GM21528 (cell line): ENCODE results near the gene SRXN1.
"Not testable (repeated sequence)": the region's sequence is repeated elsewhere in the genome, so short reads cannot be mapped to it uniquely, and the experiment has no call there.

Experiments used
- ATAC-seq: cut with Tn5 transposase; IDR thresholded peaks from one replicate; pipeline ENCODE4 v1.9.1; 2021; ENCODE audit warnings: mild to moderate bottlenecking, moderate library complexity; ENCODE audit not compliant: unreplicated experiment, low FRiP score

SRXN1 gene

GRCh38 chr20:653110-653589, at the start of gene SRXN1:
Gene SRXN1, minus strand, starts transcription at chr20:653200. Its CDS starts 15 bp downstream, at chr20:653185.
- peak; percentile 84 for ATAC-seq

DNA sequence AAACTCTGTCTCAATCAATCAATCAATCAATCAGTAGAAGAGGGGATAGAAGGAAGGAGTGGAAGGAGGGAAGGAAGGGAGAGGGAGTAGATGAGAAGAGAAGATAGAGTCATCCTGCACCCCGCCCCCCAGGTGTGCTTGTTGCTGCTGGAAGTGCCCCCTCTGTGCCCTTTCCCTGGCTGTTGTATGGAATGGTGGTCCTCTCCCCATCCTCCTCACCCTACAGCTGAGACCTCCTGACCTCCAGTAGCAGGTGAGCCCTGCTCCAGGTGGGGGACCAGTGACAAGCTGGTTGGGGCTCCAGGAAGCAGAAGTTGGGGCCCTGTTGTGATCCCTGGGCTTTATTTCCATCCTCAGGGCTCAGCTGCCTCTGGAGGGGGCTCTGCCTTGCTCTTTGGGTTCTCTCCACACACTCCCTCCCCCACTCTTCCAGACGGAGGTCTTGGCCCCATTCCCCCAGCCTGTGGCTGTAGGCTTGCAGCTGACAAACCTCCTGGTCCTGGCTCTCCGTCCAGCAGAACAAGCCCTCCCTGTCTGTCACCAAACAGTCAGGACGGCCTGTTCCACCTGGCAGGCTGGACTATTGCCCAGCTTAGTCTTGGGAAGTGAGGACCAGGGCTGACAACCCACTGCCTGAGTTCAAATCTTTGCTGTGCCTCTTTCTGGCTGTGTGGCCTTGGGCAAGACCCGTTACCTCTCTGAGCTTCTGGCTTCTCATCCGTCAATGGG, 48.6 kb upstream of the SRXN1 start:
- no peak for ATAC-seq

- ATAC-seq: no peak
These were observed 46.9 kb upstream of the SRXN1 start for GRCh38 chr20:699811-700338.

DNA sequence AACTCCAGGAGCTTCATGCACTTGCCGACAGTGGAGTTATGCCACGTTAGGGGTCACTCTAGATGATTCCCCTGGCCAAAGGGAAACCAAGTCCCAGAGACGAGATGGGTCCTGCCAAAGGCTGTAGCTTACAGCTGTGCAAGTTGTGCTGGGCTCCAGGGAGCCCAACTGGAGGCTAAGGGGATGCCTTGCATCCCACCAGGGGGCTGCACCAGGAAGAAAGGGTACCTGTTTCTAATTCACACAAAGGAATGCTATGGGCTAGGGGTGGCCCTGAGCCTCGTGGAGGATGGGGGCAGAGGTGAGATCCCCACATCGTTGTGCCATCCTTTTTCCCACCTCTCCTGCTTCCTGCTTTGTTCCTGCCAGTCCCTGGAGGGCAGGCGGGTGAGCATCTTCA, 46.3 kb upstream of the SRXN1 start:
- no peak for ATAC-seq

- no peak for ATAC-seq
These were observed 45.3 kb upstream of the SRXN1 start for GRCh38 chr20:698276-698675.

DNA sequence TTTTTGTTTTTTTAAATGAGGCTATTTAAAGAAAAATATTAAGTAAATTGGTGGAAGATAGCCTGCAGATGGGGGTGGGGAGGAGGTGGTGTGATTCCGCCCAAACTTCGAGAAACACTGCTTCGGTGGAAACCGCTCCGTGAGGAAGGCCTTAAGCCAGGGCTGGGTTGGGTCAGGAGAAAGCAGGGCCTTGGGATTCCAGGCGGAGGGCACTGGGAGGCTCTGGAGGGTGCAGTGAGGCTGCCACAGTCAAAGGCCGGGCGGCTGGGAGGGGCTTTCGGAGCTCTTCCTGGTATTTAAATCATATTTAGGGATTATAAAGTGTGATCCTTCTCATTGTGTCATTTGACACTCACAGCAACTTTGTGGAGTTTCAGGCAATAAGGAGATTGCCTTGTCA, 44.8 kb upstream of the SRXN1 start:
- no peak for ATAC-seq

DNA sequence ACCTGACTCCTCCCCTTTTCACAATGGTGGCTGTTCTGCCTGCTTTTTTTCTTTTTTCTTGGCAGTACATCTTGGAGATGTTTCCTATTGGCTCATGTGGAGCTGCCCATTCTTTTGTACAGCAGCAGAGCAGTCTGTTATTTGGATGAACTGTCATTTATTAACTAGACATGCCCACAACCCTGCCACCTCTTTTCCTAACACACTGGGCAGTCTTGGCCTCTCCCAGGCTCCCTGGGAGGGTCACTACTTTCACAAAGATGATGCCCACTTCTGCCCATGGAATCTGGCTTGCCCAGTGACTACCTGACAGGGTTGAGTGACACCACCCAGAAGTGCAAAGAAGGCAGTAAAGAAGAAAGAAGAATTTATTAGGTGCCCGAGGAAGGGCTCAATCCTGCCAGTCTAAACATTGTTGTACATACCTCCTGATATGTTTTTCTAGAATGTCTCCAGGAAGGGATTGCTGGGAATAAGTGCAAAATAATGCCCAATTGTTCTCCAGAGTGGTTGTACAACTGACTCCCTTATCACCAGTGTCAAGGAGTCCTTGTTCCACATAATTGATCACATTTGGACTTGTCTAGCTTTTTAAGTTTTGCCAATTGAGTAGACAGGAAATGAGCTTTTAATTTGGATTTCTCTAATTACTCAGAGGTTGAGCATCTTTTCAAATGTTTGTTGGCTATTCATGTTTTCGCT, 42.3 kb upstream of the SRXN1 start:
- no peak for ATAC-seq

- no peak for ATAC-seq
These were observed 41.5 kb upstream of the SRXN1 start for GRCh38 chr20:694496-694895.

- not testable (repeated sequence) for ATAC-seq
These were observed 40.8 kb upstream of the SRXN1 start for GRCh38 chr20:693786-694185.

- ATAC-seq: no peak
These were observed 39.0 kb upstream of the SRXN1 start for GRCh38 chr20:692044-692443.

- ATAC-seq: no peak
These were observed 36.9 kb upstream of the SRXN1 start for GRCh38 chr20:689947-690346.

- no peak for ATAC-seq
These were observed 36.3 kb upstream of the SRXN1 start for GRCh38 chr20:689348-689747.

- no peak for ATAC-seq
These were observed 35.8 kb upstream of the SRXN1 start for GRCh38 chr20:688809-689212.

DNA sequence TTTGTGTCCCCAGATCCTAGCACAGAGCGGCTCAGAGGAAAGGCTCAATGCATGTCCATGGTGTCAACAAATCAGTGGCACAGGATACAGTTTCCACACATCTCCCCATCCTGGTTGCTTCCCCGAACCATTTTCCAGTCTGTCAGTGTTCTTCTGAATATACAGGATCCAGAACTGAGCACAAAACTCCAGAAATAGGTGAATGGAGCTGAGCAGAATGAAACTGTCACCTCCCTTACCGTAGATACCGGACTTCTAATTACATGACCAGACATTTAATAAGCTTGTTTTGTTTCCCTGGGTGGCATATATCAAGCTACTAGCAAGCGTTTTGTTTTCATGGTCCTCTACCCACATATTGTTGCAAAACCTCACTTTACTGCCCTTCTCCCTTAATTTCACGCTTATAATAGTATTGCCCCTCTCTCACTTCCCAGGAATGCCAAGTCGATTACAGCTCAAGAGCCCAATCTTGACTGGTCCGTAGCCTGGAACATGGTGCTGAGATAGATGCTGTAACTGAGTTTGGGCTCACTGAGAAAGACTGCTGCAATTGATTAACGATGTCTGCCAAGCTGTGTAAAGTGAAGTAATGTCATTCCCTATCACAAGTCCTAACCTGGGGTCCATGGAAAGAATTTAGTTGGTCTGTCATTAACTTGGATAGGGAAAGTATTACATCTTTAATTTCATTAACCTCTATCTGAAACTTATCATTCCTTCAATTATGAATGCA, 34.6 kb upstream of the SRXN1 start:
- no peak for ATAC-seq

DNA sequence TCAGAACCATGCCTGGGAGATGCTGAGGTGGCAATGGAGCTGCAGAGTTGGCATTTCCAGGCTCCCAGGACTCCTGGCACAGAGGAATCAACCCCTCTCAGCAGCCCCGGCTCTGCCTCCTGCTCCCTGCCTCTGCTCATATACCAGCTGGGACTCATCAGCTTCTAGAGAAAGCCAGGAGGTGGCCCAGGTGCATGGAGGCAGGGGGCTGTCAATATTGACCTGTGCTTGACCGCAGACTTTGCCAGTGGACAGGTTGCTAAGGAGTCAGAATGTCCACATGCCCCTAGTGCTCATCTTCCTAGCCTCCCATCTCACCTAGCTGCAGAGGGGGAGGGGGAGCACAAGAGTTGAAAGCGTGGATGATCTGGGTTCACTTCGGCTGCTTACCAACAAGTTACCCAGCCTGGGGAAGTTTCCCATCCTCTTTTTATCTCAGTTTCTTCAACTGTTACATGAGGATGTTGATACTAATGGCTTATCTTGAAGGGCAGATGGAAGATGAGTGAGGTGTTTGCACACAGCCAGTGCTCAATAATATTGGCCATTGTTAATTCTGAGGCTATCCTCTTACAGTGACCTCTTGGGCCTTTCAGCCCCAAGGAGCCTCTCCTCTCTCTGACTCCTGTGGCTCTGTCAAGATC, 31.8 kb upstream of the SRXN1 start:
- ATAC-seq: no peak

GRCh38 chr20:682123-682522, 29.1 kb upstream of the SRXN1 start:
- ATAC-seq: no peak

- no peak for ATAC-seq
These were observed 27.7 kb upstream of the SRXN1 start for GRCh38 chr20:680638-681187.

DNA sequence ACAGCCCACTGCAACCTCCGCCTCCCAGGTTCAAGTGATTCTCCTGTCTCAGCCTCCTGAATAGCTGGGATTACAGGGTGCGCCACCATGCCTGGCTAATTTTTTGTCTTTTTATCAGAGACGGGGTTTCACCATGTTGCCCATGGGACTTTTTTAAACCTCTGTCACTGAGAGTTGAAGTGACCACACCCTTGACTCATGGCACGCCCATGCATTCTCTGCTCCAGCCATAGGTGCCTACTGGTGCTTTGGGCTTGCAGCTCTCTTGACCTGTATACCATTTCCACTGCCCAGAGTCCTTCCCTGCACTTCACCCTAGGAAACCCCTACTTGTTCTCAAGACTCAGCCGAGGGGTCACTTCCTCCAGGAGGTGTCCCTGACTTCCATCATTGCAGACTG, 25.0 kb upstream of the SRXN1 start:
- ATAC-seq: no peak

DNA sequence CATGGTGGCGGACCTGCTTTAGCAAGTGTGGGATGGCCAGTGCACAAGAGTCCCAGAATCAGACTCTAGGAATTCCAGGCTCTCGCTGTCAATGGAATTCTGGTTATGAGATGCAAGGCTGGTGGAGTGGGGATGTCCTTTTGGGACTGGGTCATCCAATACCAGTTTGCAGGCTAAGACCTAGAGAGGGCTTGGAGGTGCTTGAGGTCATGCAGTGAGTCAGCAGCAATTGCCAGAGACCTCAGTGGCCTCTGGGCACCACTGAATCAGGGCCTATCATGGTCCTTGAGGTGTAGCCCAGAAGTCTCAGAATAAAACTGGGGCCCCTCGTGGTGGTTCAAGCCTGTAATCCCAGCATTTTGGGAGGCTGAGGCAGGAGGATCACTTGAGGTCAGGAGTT, 24.0 kb upstream of the SRXN1 start:
- ATAC-seq: no peak

GRCh38 chr20:676315-676937, 23.4 kb upstream of the SRXN1 start:
- no peak for ATAC-seq
